SH-SY5Y (cell line): ENCODE measurements around the gene CTNNA3.

Source experiments
- GATA2 ChIP-seq: IDR thresholded peaks from 2 replicates; pipeline ENCODE4 v1.6.1; 2011; ENCODE audit warnings: mild to moderate bottlenecking, low read depth, low read length
- GATA3 ChIP-seq: IDR thresholded peaks from 2 replicates; pipeline ENCODE4 v1.6.1; 2011; ENCODE audit warnings: low read depth, mild to moderate bottlenecking, low read length, moderate library complexity

- TF ChIP-seq GATA2 (no peak), GATA3 (no peak)
Observed at GRCh38 chr10:67622984-67623383, 73.0 kb downstream of the CTNNA3 start.
